Right ventricle myocardium inferior (tissue), 1 donor: ENCODE data around the gene TRAK2. TPM values are rescaled to one million over a fixed set of nuclear protein-coding genes. Genes with fewer than 3 reads are reported as not detected.
"Not testable (repeated sequence)": the region's sequence is repeated elsewhere in the genome, so short reads cannot be mapped to it uniquely, and the experiment has no call there.

ENCODE experiments used
- ATAC-seq: fragments of 200-7000 bp; cut with Tn5 transposase; one replicate; pipeline ENCODE4 v1.9.1; 2020; ENCODE audit warnings: mild to moderate bottlenecking, moderate library complexity
- DNase-seq: peaks from one replicate; pipeline ENCODE4 v3.0.0; 2021; ENCODE audit errors: missing footprints
- intact Hi-C: fragments of 100-400 bp; cut with DNase I; formaldehyde crosslinking; loops from one replicate; pipeline ENCODE4 v1.11.0; 2022
- total RNA-seq: library from RNA; stranded (reverse); fragmentation: NEBNext Ultra II Directional; extraction: Animal tissue kit (Norgen Biotek cat#: 25700); gene quantifications from one replicate; pipeline ENCODE4 v1.2.1, GENCODE V29; 2021
- donor health status: DM: no; HTN: yes; CAD: no; lungs with severe emphysema.

Gene TRAK2
- total RNA-seq, 1 donor from 2014 or later = 163 TPM

DNA sequence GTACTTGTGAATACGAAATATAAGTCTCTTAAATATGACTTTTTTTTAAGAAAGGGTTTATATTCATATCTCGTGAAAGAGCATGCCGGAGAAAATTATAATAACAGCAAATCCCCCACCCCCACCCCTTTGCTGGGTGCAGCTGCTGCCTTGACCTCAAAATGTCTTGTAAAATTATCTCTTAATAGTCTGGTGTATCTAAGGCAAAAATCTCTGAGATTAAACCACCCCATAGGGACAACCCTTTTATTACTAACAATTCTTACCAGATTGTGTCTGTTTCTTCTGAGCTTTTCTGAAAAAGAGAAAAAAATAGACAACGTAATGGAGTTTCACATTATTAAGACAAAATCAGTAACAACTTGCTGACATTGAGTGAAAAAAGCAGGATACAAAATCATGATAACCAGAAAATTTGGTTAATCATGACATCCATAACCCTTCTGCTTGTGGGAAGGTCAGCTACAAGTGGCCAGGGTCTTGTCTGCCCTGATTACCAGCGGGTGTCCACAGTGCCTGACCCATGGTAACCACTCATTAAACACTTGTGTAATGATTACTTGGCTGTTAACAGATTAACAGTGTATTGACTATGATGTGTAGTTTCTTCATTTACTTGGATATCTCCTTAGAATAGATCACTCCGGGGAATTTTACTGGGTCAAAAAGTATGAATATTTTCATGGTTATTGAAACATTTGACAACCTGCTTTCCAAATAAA, 1.8 kb upstream of the TRAK2 start:
- DNase-seq = no peak
- intact Hi-C loops = loop anchor here (10.0 kb wide), 2 partner anchors 192 to 218 kb away; partner anchors contain the start of gene TMEM237
- ATAC-seq = no peak

GRCh38 chr2:201452058-201452921, 1.0 kb upstream of the TRAK2 start:
- no peak for DNase-seq
- intact Hi-C loops = loop anchor here (10.0 kb wide), 2 partner anchors 193 to 217 kb away; partner anchors contain the start of gene TMEM237

GRCh38 chr2:201450954-201451291, 335 bp downstream of the TRAK2 start:
- DNase-seq (no peak), ATAC-seq (peak; percentile 29)
- intact Hi-C loops = loop anchor here (1.0 to 10.0 kb wide), 4 partner anchors 18 to 216 kb away; partner anchors contain the start of gene TMEM237

More at GRCh38 chr2:201452058-201452921, 1.0 kb upstream of the TRAK2 start:
- ATAC-seq = peak; percentile 39

DNA sequence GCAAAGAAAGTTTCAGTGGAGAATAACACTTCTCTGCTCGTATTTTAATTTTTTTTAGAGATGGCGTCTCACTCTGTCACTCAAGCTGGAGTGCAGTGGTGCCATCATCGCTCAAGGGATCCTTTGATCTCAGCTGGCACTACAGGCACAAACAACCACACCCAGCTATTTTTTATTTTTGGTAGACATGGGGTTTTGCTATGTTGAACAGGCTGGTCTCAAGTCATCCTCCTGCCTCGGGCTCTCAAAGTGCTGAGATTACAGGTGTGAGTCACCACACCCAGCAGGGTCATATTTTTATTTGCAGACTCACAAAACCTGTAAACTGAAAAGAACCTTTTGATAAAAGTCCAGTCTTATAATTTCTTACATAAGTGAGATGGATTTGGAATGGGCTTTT, 2.6 kb downstream of the TRAK2 start:
- intact Hi-C loops = no loop called here

GRCh38 chr2:201448061-201448460, 3.2 kb downstream of the TRAK2 start:
- intact Hi-C loops = no loop called here
- no peak for DNase-seq

More for the DNA sequence above, 2.6 kb downstream of the TRAK2 start:
- DNase-seq (no peak), ATAC-seq (no peak)

GRCh38 chr2:201447086-201447485, 4.2 kb downstream of the TRAK2 start:
- DNase-seq (no peak), ATAC-seq (no peak)
- intact Hi-C loops = no loop called here

More at GRCh38 chr2:201448061-201448460, 3.2 kb downstream of the TRAK2 start:
- no peak for ATAC-seq

GRCh38 chr2:201444746-201445465, 6.4 kb downstream of the TRAK2 start:
- intact Hi-C loops = no loop called here
- ATAC-seq (no peak), DNase-seq (no peak)

DNA sequence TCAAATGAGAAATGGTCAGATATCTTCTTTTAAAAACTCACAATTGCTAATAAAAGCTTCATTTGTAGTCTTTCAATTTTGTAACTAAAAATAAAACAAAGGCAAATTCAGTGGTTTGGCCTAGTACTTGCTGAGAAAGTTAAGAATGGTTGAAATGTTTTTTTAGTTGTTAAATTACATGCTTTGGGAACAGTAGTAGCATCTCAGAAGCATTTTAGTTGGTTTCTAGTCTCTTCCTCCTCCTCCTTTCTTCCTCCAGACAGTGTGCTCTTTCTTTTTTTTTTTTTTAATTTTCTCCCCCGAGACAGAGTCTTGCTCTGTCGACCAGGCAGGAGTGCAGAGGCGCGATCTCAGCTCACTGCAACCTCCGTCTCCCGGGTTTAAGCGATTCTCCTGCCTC, 9.8 kb downstream of the TRAK2 start:
- DNase-seq = no peak
- no peak for ATAC-seq
- intact Hi-C loops = no loop called here

DNA sequence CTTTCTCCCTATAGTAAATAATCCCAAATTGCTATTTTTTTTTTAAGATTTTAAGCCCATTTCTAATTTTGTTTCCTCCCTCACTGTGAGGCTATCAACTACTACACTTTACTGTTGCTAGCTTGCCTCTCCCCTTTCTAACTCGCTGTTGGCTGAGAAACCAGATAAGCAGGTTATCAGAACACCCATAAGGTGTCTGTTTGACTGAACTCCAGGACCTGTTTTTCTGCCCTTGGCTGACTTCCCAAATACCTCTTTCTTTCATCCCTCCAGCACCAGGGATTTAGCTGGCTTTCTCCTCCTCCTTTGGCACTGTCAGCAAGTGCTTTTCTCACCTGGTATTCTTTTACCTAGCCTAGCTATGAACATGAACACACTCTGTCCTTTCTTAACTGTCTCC, 11.1 kb downstream of the TRAK2 start:
- intact Hi-C loops = no loop called here
- no peak for DNase-seq
- peak; percentile 78 for ATAC-seq

DNA sequence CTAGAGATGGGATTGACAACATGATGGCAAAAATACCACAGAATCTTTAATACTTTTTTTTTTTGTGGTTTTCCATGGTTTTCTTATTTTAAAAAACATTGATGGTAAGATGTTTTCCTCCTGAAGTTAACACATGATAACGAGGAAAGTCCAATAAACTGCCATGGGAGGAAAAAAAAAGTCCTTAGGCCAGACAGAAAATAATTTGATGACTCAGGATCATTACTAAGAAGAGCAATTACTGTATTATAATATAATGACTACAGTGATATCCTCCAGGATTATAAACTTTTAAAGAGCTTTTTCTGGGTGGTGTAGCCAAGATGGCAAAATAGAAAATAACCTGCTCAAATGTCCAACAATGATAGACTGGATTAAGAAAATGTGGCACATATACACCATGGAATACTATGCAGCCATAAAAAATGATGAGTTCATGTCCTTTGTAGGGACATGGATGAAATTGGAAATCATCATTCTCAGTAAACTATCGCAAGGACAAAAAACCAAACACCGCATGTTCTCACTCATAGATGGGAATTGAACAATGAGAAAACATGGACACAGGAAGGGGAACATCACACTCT, 11.8 kb downstream of the TRAK2 start:
- ATAC-seq, DNase-seq, intact Hi-C loops: not testable (repeated sequence)

- intact Hi-C loops = no loop called here
- ATAC-seq (no peak), DNase-seq (no peak)
These were observed 15.1 kb downstream of the TRAK2 start for GRCh38 chr2:201436141-201436540.

DNA sequence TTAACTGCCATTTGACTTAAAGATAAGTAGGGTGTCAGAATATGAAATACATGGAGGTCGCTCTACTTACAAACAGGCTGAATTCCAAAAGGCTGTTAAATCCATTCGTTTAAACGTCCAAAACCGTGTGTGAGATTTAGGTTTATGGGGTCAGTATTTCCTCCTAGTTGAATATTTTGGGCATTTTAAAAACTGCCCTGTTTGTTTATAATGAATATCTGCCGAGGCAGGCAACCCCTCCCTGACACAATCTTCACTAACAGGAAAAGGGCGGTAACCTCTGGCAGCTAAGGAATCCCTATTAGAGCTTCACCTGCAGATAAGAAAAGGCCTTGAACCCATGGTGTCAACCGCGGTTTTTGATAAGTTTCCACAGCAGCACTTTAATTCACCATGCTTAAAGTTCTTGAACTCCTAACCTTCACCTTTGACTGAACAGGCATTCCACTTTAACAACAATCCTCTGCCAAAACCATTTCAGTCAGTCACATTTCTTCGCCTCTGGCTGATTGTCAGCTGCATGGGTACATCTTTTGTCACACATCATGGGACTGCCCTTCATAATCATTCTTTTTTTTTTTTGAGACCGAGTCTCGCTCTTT, 17.8 kb downstream of the TRAK2 start:
- DNase-seq = no peak
- peak; percentile 78 for ATAC-seq
- intact Hi-C loops = loop anchor here (1.0 to 2.0 kb wide), 3 partner anchors 15 to 27 kb away; partner anchors contain the start of genes STRADB and TRAK2

DNA sequence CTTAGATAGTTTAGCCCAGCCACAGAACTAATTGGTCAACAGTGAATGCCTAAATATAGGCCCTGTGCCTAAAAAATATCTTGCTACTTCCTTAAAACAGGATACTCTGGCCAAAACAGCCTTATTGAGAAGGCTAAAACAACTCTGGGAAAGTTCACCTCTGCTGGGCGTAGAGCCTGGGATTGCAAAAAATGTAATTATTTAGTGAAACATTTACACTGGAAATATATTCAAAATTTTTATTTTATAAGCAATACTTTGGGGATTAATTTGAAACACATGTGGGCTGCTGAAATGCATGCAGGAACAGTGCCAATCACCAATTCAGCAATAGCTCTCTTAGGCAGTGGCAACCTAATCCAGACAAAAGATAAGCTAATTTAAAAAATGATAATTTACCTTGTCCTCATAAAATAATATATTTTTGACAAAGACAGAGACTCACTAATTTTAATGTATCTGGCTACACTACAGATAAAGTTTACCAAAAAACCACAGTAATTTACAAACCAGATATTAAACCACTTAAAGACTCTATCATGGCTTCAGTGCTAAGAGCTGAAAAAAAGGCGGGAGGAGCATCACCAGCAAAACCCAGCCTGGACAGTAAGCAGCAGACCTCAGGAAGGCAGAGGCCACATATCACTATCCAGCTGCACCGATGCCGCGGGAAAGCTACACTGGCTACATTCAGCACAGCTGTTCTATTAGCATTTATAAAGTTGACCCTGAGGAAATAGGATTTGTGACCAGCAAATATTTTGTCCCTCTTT, 18.5 kb downstream of the TRAK2 start:
- intact Hi-C loops = loop anchor here (1.0 to 2.0 kb wide), 3 partner anchors 14 to 26 kb away; partner anchors contain the start of genes STRADB and TRAK2
- ATAC-seq (peak; percentile 79), DNase-seq (no peak)

- DNase-seq = no peak
- no peak for ATAC-seq
- intact Hi-C loops = loop anchor here (2.0 kb wide), 2 partner anchors 13 to 25 kb away; no protein-coding TSS in a partner anchor
These were observed 19.1 kb downstream of the TRAK2 start for GRCh38 chr2:201432038-201432620.

GRCh38 chr2:201430839-201431238, 20.4 kb downstream of the TRAK2 start:
- DNase-seq (no peak), ATAC-seq (no peak)
- intact Hi-C loops = no loop called here

- not testable (repeated sequence) for ATAC-seq, DNase-seq
These were observed 20.9 kb downstream of the TRAK2 start for GRCh38 chr2:201430322-201430721.

DNA sequence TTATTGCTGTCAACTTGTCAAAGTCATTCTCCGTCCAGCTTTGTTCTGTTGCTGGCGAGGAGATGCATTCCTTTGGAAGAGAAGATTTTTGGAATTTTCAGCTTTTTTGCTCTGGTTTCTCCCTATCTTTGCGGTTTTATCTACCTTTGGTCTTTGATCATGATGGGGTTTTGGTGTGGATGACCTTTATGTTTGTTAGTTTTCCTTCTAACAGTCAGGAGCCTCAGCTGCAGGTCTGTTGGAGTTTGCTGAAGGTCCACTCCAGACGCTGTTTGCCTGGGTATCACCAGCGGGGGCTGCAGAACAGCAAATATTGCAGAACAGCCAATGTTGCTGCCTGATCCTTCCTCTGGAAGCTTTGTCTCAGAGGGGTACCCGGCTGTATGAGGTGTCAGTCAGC, 21.4 kb downstream of the TRAK2 start:
- ATAC-seq, intact Hi-C loops, DNase-seq: not testable (repeated sequence)

More at GRCh38 chr2:201430322-201430721, 20.9 kb downstream of the TRAK2 start:
- intact Hi-C loops = not testable (repeated sequence)
